Measurements from ENCODE around the gene GUCD1. TPM values are rescaled to one million over a fixed set of nuclear protein-coding genes. Genes with fewer than 3 reads are reported as not detected.

The GUCD1 gene
- total RNA-seq, 1 donor from 2014 or later: 84.7 TPM

DNA sequence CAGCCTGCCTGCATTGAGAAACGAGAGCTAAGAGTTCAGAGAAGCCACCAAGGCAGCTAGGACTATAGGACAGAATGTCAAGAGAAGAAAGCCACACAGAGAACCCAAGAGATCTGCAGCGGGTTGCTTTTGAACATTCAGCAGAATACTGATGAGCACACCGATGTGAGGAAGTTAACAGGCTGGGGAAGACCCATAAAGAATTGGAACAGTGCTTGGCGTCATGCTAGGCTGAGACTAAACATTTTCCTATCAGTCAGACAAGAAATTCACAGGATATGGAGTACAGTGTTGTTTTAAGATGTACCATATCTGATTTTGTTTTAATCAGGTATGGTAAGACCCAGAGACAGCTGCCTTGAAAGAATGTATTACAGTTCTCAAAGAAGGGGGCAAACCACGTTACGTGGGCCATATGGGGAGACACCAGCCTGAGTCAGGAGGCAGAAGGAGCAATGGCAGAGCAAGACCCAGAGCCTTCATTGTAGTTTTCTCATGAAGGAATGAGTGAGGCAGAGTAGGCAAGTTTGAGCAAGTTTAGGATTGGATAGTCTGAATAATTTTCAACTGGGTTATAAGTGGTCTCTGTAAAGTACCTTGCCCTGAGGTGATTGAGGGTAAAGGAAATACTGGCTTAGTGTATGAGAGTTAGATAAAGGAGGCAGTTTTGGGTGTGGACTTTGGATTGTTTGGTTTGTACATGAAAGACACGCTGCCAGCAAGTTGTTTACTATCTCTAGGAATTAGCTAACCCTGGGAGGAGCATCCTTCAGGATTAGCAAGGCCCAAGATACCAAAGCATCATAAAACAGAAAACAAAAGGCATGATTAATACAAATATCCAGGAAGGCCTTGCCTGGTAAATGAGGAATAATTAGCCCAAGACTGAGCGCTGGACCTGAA, 23.7 kb upstream of the GUCD1 start:
- no peaks in the 10 kb centered on the region for H3K9me3 Mint-ChIP-seq (ENCODE audit: low read depth)
- H3K36me3 Mint-ChIP-seq (ENCODE audit: low read depth): peaks cover 15% of the 10 kb centered on the region
- no peak overlapping the region for H3K27ac Mint-ChIP-seq (ENCODE audit: unreplicated experiment)
- H3K27me3 Mint-ChIP-seq (ENCODE audit: low read depth): no peaks in the 10 kb centered on the region
- no peak overlapping the region for H3K4me3 Mint-ChIP-seq (ENCODE audit: unreplicated experiment)
- no peak for DNase-seq (ENCODE audit: low spot score)
- TF ChIP-seq, protein P1, sequence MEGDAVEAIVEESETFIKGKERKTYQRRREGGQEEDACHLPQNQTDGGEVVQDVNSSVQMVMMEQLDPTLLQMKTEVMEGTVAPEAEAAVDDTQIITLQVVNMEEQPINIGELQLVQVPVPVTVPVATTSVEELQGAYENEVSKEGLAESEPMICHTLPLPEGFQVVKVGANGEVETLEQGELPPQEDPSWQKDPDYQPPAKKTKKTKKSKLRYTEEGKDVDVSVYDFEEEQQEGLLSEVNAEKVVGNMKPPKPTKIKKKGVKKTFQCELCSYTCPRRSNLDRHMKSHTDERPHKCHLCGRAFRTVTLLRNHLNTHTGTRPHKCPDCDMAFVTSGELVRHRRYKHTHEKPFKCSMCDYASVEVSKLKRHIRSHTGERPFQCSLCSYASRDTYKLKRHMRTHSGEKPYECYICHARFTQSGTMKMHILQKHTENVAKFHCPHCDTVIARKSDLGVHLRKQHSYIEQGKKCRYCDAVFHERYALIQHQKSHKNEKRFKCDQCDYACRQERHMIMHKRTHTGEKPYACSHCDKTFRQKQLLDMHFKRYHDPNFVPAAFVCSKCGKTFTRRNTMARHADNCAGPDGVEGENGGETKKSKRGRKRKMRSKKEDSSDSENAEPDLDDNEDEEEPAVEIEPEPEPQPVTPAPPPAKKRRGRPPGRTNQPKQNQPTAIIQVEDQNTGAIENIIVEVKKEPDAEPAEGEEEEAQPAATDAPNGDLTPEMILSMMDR (IDR thresholded peaks at IDR 0.05): no peak
- H3K4me1 Mint-ChIP-seq (ENCODE audit: low read depth): peaks cover 12% of the 10 kb centered on the region

DNA sequence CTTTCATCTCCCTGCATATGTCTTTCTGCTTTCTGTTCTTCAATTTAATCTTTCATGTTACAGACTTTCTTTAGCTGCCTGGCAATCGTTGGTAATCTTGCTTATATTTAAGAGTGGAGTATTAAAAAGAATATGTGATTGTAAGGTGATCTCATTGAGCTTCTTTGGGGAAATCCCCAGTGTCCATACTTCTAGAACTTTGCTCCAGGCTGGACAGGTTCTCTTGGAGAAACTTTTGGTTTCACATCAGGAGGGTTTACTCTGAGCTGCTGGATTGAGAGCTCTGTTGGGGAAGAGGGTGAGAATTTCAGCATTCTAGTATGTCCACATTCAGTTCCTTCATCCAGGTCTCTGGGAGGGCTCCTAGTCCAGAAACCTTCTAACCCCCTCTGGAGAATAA, 21.8 kb upstream of the GUCD1 start:
- H3K9me3 Mint-ChIP-seq (ENCODE audit: low read depth): no peaks in the 10 kb centered on the region
- DNase-seq (ENCODE audit: low spot score): no peak
- no peaks in the 10 kb centered on the region for H3K27me3 Mint-ChIP-seq (ENCODE audit: low read depth)
- H3K4me3 Mint-ChIP-seq (ENCODE audit: unreplicated experiment): no peak overlapping the region
- H3K27ac Mint-ChIP-seq (ENCODE audit: unreplicated experiment): no peak overlapping the region
- peaks cover 24% of the 10 kb centered on the region for H3K36me3 Mint-ChIP-seq (ENCODE audit: low read depth)
- H3K4me1 Mint-ChIP-seq (ENCODE audit: low read depth): peaks cover 5% of the 10 kb centered on the region
- TF ChIP-seq, protein P1 (IDR thresholded peaks at IDR 0.05): no peak

DNA sequence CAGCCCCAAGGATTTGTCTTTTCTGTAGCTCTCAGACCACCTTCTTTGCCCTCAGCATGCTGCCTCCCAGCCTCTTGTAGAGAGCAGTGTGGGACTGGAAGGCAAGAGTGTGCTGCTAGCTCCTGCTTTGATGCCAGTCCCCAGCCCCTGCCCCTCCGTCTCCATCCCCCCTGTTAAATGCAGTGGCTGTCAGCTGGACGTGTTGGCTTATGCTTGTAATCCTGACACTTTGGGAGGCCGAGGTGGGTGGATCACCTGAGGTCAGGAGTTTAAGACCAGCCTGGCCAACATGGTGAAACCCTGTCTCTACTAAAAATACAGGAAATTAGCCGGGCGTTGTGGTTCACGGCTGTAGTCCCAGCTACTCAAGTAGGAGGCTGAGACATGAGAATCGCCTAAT, 16.3 kb upstream of the GUCD1 start:
- H3K27me3 Mint-ChIP-seq (ENCODE audit: low read depth): no peaks in the 10 kb centered on the region
- H3K4me1 Mint-ChIP-seq (ENCODE audit: low read depth): no peaks in the 10 kb centered on the region
- H3K9me3 Mint-ChIP-seq (ENCODE audit: low read depth): no peaks in the 10 kb centered on the region
- no peak overlapping the region for H3K4me3 Mint-ChIP-seq (ENCODE audit: unreplicated experiment)
- no peak for DNase-seq (ENCODE audit: low spot score)
- H3K27ac Mint-ChIP-seq (ENCODE audit: unreplicated experiment): no peak overlapping the region
- TF ChIP-seq, protein P1 (IDR thresholded peaks at IDR 0.05): no peak
- peaks cover 35% of the 10 kb centered on the region for H3K36me3 Mint-ChIP-seq (ENCODE audit: low read depth)

DNA sequence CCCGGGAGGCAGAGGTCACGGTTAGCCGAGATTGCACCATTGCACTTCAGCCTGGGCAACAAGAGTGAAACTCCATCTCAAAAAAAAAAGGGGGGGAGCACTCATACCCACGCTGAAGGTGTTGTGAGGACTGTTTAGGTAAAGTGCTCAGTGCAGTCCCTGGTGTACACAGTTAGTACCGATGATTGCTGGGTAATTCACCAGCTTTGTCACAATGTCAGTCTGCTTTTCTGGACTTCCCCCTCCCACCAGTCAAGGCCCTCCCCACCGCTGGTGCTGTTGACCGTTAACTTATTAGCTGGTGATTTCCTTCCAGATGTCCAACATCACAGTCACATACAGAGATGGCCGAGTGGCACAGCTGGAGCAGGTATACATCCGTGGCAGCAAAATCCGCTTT, 12.7 kb upstream of the GUCD1 start:
- no peak overlapping the region for H3K4me3 Mint-ChIP-seq (ENCODE audit: unreplicated experiment)
- peaks cover 3% of the 10 kb centered on the region for H3K4me1 Mint-ChIP-seq (ENCODE audit: low read depth)
- TF ChIP-seq, protein P1 (IDR thresholded peaks at IDR 0.05): no peak
- peaks cover 20% of the 10 kb centered on the region for H3K36me3 Mint-ChIP-seq (ENCODE audit: low read depth)
- H3K27ac Mint-ChIP-seq (ENCODE audit: unreplicated experiment): no peak overlapping the region
- no peaks in the 10 kb centered on the region for H3K9me3 Mint-ChIP-seq (ENCODE audit: low read depth)
- no peaks in the 10 kb centered on the region for H3K27me3 Mint-ChIP-seq (ENCODE audit: low read depth)
- DNase-seq (ENCODE audit: low spot score): no peak

DNA sequence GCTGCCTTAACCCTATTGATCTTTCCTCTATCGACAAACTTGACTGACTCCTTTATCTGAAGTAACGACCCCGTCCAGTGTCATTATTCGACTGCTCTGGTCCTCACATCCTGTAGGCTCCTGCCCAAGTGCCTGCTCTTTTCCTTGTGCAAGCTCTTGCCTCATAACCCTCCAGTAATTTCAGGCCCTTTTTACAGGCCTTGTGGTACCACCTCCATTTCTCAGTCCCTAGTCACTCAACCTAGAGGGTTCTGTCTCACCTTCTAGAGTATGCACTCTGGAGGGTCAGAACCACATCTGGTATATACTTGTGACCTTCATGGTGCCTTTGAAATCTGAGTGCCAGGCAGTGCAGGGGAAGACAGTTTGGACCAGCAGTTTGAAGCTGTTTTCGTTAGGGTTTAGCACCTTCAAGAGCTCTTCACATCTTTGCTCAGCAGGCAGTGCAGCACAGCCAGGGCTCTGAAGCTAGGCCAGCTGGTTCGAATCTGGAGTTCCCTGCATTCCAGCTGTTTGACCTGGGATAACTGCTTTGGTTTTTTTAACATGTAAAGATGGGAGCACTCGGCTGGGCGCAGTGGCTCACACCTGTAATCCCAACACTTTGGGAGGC, 12.1 kb upstream of the GUCD1 start:
- H3K27me3 Mint-ChIP-seq (ENCODE audit: low read depth): no peaks in the 10 kb centered on the region

More for the DNA sequence above, 12.1 kb upstream of the GUCD1 start:
- Mint-ChIP-seq H3K4me3 (ENCODE audit: unreplicated experiment) (no peak overlapping the region), H3K36me3 (ENCODE audit: low read depth) (peaks cover 20% of the 10 kb centered on the region), H3K4me1 (ENCODE audit: low read depth) (peaks cover 3% of the 10 kb centered on the region), H3K27ac (ENCODE audit: unreplicated experiment) (no peak overlapping the region), H3K9me3 (ENCODE audit: low read depth) (no peaks in the 10 kb centered on the region)
- TF ChIP-seq, protein P1 (IDR thresholded peaks at IDR 0.05): no peak
- no peak for DNase-seq (ENCODE audit: low spot score)
